Stimulated activated CD4-positive, alpha-beta T cell treated with anti-CD3 and anti-CD28 coated beads, Interleukin-1b, Interleukin-23, amount 100 ng/mL, for 48 hours (primary cell): Measurements from ENCODE around the gene ANKS1A.
"Not testable (repeated sequence)": the region's sequence is repeated elsewhere in the genome, so short reads cannot be mapped to it uniquely, and the experiment has no call there.

Experiments
- DNase-seq: peaks from one replicate; pipeline ENCODE4 v3.0.0-alpha.2; 2020

Gene ANKS1A

GRCh38 chr6:35087361-35088280 is 198.6 kb downstream of the ANKS1A start:
- DNase-seq, result no peak

- DNase-seq, result no peak
Observed at GRCh38 chr6:35088281-35089215, 199.5 kb downstream of the ANKS1A start.

- DNase-seq, result no peak
Observed at GRCh38 chr6:35089216-35089934, 200.3 kb downstream of the ANKS1A start.

GRCh38 chr6:35089935-35090505 is 201.0 kb downstream of the ANKS1A start:
- DNase-seq, result no peak

GRCh38 chr6:35090734-35091133 is 201.7 kb downstream of the ANKS1A start:
- no peak for DNase-seq

- no peak for DNase-seq
Observed at GRCh38 chr6:35091346-35092083, 202.5 kb downstream of the ANKS1A start.

GRCh38 chr6:35092362-35093117 is 203.5 kb downstream of the ANKS1A start:
- DNase-seq, result no peak

GRCh38 chr6:35093118-35093445 is 204.0 kb downstream of the ANKS1A start:
- DNase-seq, result no peak

GRCh38 chr6:35093783-35094182 is 204.7 kb downstream of the ANKS1A start:
- DNase-seq, result no peak

GRCh38 chr6:35094183-35094582 is 205.1 kb downstream of the ANKS1A start:
- no peak for DNase-seq

GRCh38 chr6:35096129-35096862 is 207.2 kb downstream of the ANKS1A start:
- DNase-seq, result no peak

- no peak for DNase-seq
Observed at GRCh38 chr6:35099116-35099515, 210.1 kb downstream of the ANKS1A start.

GRCh38 chr6:35105078-35105477 is 216.0 kb downstream of the ANKS1A start:
- no peak for DNase-seq

GRCh38 chr6:35106061-35106460 is 217.0 kb downstream of the ANKS1A start:
- DNase-seq, result not testable (repeated sequence)

GRCh38 chr6:35107208-35107607 is 218.2 kb downstream of the ANKS1A start:
- not testable (repeated sequence) for DNase-seq

GRCh38 chr6:35107761-35108160 is 218.7 kb downstream of the ANKS1A start:
- not testable (repeated sequence) for DNase-seq

- no peak for DNase-seq
Observed at GRCh38 chr6:35108309-35108885, 219.3 kb downstream of the ANKS1A start.

GRCh38 chr6:35120746-35121145 is 231.7 kb downstream of the ANKS1A start:
- no peak for DNase-seq

- DNase-seq, result no peak
Observed at GRCh38 chr6:35124356-35124755, 235.3 kb downstream of the ANKS1A start.

GRCh38 chr6:35128042-35128441 is 239.0 kb downstream of the ANKS1A start:
- no peak for DNase-seq
